SIG-M5 (cell line): ENCODE data around the gene TCF12.

Source experiments
- DNase-seq: peaks from one replicate; lab custom pipeline; 2025; lab: John Stamatoyannopoulos, UW

Gene TCF12

DNA sequence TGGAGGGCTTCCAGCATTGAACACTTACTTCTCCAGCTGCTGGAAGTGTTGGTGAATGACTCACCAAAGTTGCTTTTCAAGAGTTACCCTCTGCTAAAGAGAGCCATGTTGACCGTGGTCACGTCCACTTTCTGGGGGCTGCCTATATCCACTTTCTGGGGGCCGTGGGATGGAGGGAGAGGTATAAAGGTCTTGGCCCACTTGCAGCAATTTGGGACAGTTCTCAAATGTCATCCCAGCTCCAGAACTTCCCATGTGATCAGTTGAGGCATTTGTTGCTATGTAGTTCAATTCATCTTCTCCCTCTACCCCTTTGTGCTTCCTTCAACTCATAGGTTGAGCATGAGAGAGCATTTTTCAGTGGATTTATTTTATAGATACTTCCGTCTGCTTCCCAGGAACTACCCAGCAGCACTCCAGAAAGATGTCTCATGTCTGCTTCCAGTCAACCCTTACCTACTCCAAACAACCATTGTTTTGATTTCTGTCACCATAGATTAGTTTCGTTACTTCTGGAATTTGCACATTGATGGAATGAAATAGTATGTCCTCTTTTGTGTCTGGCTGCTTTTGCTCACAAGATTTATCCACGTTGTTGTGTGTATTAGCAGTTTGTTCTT is 130.6 kb downstream of the TCF12 start:
- no peak for DNase-seq

DNA sequence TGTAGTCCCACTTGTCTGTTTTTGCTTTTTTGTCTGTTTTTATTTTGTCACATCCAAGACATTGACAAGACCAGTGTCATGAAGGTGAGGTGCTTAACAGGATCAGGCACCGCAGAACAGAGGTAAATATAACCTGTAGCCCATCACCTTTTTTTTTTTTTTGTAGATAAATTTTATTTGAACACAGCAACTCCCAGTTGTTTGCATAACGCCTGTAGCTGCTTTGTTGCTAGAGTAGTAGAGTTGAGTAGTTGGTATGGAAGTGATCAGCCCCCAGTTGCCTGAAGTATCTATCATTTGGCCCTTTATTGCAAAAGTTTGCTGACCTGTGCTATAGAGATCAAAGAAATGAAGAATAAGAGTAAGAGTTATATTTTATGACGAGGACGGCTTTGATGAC is 135.0 kb downstream of the TCF12 start:
- no peak for DNase-seq

DNA sequence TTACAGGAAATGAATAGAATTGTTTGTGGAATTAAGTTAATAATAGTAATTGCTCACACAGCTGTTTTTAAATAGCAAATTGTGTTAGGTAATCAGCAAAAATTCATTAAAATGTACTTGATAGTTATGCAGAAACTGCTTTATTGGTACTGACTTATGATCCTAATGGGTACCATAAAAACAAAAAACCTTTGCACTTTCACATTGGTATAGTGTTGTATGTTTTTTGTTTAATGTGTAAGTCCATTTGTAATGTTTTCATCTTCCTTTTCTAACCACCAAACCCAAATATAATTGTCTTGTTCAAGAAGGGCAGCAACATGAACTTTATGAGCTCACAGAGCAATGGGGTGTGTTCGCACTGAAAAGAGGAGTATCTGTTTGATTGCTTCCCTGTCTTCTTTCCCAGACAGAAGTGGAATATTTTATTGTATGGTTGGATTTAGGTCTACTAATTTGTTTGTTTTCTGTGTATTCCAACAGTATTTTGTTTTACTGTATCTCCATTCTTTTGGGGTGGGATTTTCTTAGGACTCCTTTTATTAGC is 135.8 kb downstream of the TCF12 start:
- no peak for DNase-seq

DNA sequence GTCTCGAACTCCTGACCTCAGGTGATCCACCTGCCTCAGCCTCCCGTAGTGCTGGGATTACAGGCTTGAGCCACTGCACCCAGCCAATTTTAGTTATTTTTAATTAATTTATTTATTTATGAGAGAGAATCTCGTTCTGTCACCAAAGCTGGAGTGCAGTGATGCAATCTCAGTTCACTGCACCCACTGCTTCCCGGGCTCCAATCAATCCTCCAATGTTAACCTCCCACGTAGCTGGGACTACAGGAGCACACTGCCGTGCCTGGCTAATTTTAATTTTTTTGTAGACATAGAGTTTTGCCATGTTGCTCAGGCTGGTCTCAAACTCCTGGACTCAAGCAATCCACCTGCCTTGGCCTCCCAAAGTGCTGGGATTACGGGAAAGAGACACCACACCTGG is 137.9 kb downstream of the TCF12 start:
- no peak for DNase-seq

DNA sequence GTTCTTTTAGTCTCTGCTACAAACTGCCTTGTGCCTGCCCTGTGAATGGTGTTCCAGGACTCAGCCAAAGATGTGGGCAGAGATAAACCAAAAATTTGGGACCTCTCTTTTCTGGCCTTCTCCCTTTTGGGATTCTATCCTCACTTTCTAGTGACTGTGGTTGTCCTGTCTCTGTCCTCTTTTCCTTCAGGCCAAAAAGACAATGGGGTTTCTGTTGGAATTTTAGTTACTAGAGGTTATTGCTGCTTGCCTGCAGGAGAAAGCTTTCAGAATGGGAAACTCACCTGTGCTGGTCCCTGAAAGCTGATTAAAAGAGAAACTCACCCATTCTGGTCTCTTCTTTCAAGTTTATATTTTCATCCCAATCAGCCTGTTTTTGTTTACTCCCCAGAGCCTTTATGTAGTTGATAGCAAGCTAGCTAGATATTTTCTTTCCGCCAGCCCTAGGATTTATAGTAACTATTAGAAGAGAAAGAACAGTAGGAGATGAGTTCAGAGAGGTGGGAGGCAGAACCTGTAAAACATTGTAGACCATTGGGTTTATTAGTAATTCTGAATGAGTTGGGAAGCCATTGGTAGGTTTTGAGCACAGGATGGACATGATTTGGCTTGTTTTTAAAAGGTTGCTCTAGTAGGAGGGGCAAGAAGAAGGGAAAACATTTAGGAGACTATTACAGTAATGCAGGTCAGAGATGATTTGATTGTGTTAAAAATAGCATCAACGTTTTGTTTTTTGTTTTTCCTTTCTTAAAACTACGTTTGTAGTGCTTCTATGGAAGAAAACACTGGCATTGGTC is 138.9 kb downstream of the TCF12 start:
- no peak for DNase-seq

DNA sequence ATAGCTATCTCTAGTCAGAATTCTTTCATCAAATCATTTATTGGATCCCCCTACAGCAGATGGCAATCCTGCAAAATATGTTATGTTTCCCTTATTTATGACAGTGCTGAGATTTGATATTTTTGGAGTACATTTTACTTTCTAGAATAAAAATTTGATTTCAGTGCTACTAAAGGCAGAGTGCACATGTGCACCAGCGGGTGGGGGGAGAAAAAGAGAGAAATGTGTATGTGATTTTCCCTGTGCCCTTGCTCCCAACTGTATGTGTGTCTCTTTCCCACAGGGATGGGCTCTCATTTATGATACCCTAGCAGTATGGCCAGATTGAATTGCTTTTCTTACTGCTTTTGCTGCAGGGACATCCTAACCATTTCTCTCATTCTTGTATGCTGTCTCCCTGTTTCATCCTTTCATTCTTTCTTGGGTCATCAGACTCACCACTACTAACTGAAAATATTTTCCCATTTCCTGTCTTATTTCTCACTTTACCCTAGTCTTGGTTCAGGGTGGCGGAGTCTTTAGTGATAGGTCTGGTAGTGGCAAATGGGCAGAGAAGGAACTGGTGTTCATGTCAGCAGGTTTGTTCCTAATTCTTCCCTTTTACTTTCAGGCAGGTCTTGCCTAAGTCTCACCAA is 140.7 kb downstream of the TCF12 start:
- DNase-seq: no peak

DNA sequence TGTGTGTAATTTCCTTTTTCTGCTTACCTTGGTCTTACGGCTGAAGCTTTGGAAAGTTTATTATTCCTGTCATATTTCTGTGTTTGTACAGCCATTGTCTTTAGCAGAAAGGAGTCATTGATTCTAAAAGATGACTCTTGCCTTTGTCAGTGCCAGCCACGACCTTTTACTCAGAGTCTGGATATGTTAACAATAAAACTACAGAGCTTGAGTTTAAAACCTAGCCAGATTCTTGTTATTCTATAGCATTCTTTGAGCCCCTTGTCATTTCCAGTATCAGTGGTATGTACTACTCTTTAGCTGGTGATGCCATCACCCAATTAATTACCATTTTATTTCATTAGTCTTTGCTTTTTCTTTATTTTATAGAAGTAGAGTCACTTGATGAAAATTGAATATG is 142.4 kb downstream of the TCF12 start:
- no peak for DNase-seq

DNA sequence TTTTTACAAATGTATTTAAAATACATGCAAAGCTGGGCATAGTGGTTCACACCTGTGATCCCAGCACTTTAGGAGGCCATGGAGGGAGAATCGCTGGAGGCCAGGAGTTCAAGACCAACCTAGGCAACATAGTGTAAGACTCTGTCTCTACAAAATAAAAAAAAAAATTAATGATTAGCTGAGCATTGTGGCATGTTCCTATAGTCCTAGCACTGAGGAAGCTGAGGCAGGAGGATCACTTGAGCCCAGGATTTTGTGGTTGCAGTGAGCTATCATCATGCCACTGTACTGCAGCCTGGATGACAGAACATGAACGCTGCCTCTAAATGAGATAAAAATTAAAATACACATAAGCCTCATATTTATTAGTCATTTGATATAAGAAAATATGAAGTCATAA is 142.8 kb downstream of the TCF12 start:
- no peak for DNase-seq

DNA sequence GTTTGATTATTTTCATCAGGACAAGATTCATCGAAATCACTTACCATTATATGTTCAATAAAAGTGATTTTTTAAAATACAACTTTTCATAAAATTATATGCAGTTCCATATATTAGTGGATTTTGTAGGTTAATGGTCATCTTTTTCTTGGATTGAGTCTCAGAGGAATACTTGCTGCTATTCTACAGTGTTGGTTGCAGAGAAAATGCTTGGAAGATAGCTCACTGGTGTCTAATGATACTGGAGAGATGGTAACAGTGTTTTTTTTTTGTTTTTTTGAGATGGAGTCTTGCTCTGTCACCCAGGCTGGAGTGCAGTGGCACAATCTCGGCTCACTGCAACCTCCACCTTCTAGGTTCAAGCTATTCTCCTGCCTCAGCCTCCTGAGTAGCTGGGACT is 143.3 kb downstream of the TCF12 start:
- DNase-seq: no peak

DNA sequence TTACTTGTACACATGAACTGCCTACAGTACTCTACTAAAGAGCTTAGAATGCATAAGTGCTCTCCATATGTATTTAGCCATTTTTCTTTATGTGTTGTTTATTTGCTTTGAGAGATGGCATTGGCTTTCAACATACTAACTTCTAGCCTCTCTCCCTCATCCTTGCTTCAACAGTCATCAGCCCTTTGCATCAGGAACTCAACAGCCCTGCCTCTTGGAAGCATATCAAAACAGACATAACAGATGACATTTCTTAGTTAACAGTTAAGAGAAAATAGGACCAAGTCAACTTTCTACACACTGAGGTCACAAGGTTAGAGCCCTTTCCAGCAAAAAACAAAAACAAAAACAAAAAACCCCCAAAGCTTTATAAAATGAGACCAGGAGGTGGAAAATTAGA is 145.6 kb downstream of the TCF12 start:
- no peak for DNase-seq

DNA sequence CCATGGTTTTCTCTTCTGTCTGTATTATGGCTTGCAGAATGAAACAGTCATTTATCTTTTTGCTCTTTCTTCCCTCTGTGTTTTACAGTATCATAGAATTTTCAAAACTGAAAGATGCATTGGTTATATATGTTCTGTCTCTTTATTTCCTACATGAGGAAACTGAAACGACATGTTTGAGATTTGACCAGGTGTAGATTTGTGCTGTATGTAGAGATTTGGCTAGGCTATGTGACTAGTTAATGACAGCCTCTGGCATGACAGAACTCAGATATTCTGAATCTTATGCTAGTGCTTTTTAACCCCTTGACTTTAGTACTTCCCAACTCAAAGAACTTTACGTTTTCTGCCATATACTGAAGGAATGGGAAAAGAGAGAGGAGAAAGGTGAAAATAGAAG is 151.0 kb downstream of the TCF12 start:
- no peak for DNase-seq

DNA sequence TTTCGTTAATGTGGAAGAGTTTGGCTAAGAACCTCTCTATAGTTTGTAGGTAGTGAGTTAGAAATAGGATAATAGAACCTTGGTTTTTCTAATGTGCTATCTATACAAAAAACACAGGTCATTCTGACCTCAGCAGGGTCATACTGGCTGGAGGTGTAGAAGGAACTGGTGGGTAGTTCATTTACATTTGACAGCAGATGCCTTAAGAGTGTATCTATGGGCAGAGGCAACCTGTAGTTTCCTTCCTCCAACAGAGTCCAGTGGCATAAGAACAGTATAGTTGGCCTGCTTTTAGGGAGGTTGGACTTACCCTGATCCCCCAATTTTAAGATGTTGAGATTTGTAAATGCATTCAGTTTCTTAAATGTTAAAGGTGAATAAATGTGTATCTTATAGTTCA is 152.2 kb downstream of the TCF12 start:
- DNase-seq: no peak

DNA sequence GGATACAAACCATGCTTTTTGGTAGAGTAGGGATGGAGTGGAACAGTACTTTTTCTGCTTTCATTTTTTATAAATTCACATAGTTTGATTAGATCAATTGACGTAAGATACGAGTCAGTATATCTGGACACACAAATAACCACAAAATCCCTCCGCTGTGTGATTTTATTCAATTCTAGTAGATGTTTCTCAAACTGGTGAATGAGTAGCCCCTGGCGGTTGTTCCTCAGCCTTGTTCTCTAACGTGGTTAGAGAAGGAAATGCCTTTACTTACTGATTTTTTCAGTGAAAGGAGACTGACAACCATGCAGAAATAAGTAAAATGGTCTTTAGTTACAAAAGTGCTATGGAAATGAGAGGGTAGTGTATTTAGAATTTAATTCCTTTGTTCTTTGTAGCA is 161.0 kb downstream of the TCF12 start:
- DNase-seq: no peak

DNA sequence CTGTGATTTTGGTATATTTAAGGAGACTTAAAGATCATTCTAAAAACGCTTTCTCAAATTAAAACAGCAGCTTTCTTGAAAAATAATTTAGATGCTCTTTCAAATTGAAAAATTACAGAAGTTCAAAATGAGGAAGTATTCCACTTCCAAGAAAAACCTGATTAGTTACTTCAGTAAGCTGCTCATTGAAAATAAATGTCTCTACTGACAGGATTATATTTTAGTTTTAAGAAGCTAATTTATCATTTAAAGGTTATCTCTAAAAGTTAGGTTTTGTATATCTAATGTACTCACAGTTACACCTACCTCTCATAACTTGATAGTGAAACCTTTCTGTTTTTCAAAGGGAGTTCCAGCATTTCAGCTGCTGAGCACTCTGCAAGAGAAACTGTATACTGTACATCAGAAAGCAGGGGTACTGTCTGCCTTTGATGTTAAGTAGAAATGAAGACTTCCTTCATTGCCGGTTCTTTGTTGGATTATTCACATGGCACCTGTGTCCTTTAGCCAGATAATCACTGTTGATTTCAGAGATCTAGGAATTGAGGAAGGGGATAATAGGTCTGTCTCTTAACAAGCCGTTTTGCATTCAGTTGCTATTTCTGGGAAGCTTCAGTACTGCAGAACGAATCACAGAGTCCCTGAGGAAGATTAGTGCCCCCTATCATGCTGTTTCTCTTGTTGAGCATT is 161.6 kb downstream of the TCF12 start:
- DNase-seq: no peak

DNA sequence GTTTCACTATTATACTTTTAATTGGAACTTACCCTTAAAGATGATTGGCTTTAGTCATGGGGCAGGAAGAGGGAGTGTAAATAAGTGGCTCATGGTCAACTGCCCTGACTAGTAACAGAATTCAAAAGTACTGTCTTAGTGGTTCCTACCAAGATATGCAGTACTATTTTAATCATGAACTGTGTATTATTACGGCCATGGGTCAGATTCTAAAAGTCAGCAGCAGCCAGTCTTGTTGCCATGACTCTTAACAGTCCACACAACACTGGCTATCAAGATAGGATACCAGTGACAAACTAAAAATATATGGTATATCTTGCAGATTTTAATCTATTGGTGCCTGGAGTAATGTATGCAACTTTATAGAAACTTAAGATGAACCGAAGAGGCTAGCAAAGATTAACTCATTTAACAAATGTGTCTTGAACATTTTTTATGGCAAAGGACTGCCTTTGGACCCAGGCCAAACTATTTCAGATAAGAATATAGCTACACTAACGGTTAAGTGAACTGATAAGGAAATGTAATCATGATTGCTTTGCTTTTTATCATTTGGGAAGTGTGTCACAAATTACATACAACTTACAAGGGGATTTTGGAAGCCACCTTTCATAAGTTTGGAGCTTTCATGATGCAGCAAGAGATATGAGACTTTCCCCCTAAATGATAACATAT is 163.7 kb downstream of the TCF12 start:
- DNase-seq: no peak

DNA sequence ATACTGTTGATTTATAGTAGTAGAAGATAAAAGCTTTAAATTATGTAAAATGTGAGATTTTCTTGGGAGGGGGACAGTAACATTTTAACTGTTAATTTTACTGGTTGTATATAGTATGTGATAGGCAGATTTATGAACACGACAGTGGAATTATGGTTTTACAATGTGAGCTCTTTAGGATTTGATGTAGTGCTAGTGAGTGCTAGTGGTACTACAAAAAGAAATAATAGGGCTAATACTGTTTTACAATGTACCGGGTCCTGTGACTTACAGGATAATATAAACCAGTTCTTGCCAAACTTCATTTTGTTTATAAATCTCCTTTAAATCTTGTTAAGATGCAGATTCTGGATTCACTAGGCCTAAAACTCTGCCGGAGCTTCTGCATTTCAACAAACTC is 165.7 kb downstream of the TCF12 start:
- no peak for DNase-seq

DNA sequence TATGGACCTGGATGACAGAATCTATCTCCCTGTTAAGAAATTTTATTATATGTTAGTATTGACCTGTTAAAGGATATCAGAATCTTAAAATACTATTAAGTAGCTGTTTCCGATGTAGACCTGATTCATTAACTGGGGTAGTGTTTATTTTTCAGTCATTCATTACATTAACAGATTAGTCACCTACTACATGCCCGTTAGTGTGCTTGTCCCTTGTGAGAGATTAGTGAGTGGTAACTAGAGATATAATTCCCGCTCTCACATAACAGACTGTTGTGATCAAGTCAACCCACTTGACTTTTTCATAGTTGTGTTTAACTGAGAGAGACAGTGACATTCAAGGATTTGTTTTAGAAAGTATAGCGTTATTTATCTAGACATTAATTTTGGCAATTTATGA is 166.8 kb downstream of the TCF12 start:
- DNase-seq: no peak

DNA sequence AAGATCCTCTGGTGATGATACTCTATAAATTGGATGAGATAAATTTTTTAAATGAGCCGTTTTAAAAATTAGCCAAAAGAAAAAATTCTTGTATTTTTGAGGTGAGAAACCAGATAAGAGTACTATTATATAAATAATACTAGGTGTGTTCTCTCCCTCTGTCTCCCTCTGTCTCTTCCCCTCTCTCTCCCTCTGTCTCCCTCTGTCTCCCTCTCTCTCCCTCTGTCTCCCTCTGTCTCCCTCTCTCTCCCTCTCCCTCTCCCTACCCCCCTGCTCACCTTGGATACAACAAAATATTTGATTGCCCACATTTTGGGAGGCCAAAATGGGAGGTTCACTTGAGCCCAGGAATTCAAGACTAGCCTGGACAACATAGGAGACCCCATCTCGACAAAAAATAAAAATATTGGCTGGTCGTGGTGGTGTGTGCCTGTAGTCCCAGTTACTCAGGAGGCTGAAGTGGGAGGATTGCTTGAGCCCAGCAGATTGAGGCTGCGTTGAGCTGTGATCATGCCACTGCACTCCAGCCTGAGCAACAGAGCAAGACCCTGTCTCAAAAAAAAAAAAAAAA is 168.5 kb downstream of the TCF12 start:
- no peak for DNase-seq

DNA sequence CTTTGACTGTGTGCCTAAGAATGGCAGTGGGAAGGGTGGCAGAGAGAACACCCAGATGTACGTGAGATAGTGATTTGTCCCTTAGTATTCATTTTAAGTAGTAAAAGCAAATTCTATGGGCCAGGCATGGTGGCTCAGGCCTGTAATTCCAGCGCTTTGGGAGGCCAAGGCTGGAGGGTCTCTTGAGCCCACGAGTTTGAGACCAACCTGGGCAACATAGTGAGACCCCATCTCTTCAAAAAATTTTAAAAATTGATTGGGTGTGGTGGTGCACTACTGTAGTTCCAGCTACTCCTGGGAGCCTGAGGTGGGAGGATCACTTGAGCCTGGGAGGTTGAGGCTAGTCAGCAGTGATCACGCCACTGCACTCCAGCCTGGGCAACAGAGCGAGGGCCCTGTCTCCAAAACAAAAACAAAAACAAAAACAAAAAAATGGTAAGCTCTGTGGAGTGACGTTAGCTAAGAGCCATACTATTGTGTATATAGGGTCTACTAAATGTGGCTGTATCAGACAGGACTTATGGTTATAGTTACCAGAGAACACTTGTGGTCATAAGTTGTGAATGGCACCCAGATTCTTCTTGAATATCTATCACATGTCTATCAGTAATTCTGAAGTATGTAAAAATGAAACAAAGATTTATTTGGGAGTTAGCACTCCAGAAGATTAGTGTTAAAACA is 171.5 kb downstream of the TCF12 start:
- no peak for DNase-seq

DNA sequence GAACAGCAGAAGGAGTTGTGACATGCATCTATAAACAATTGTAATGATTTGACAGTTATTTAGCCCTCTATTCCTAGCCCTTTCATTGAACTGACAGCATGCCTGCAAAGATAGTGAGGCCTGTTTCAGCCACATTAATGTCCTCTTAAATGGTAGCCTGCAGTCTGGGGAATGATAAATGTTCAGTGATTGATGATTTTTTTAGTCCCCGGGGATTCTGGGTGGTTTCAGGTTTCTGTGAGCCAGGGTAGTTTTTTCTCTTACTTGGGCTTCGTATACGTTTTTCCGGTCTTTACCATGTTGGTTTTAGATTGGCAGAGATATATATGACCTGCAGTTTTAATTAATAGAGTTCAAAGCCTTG is 172.0 kb downstream of the TCF12 start:
- no peak for DNase-seq

DNA sequence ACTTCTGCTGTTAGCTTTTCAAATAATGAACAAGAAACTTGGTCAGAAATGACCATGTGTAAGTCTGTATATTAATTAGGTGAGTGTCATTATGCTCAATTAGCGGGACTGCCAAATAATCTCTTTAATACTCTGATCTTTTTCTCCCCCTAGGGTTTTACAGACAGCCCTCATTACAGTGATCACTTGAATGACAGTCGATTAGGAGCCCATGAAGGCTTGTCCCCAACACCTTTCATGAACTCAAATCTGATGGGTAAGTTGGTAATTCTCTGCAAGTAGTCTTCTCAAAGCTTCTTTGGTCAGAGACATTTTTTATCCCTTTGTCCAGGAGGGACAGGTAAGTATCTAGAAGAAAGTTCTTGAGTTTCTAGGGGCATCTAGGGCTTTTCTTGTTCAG is 173.2 kb downstream of the TCF12 start:
- no peak for DNase-seq
